ENCODE results near the gene FBXW11. TPM values are rescaled to one million over a fixed set of nuclear protein-coding genes. Genes with fewer than 3 reads are reported as not detected.

The FBXW11 gene
- total RNA-seq, 1 donor from 2014 or later, result 52.7 TPM

DNA sequence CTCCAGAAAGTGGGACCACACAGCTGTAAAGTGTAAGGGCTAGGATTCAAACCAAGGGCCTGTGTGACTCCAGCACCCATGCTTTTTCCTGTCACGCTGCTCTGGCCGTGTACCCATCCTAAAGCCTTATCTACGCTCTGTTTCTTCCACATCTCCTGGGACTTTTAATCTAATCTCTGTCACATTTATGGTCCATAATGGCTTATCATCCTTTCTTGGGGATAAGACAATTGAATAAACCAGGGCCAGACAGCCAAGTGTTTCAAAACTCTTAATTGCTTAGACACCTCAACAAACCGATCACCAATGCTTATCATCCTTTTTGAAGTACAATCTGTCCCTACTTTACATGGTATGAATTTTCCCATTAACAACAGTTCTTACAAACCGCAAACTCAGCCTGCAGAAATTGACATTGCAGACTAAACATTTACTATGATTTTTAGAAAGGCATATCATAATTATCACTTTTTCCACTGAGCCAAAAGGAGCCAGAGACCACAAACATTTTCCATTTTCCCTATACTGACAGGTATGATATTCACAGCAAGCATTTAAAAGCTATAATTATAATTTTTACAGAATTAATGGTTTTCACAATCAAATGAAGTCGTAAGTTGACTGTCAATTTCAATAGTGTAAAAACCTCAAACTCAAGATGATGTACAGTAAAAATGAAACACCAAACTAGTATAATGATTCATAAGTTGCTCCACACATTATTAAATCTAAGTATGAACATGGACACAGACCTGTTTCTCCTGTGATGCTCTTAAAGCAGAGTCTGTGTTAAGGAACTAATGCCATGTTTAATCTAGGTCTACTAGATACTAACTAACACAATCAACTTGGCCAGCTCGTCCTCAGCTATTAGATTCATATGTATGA, 99.5 kb downstream of the FBXW11 start:
- intact Hi-C loops (cut with micrococcal nuclease), result loop anchor here (1.0 to 5.0 kb wide), 4 partner anchors 423 to 700 kb away; partner anchors contain the start of gene FGF18
- Mint-ChIP-seq H3K4me1 (peaks cover 44% of the 10 kb centered on the region), H3K36me3 (ENCODE audit: low read depth) (peaks cover 48% of the 10 kb centered on the region), H3K27ac (no peak overlapping the region), H3K27me3 (no peaks in the 10 kb centered on the region), H3K4me3 (no peak overlapping the region), H3K9me3 (no peaks in the 10 kb centered on the region)
- TF ChIP-seq, protein P1, sequence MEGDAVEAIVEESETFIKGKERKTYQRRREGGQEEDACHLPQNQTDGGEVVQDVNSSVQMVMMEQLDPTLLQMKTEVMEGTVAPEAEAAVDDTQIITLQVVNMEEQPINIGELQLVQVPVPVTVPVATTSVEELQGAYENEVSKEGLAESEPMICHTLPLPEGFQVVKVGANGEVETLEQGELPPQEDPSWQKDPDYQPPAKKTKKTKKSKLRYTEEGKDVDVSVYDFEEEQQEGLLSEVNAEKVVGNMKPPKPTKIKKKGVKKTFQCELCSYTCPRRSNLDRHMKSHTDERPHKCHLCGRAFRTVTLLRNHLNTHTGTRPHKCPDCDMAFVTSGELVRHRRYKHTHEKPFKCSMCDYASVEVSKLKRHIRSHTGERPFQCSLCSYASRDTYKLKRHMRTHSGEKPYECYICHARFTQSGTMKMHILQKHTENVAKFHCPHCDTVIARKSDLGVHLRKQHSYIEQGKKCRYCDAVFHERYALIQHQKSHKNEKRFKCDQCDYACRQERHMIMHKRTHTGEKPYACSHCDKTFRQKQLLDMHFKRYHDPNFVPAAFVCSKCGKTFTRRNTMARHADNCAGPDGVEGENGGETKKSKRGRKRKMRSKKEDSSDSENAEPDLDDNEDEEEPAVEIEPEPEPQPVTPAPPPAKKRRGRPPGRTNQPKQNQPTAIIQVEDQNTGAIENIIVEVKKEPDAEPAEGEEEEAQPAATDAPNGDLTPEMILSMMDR (IDR thresholded peaks at IDR 0.05), result no peak
- CTCF ChIA-PET, result interaction anchor here (0.7 to 2.3 kb wide), 7 partner anchors 10 to 488 kb away, joined by 3 to 9 read pairs (median 4); partner anchors contain the start of gene FBXW11
- DNase-seq, result no peak
- no peak for ATAC-seq (ENCODE audit: low read depth)
- POLR2A ChIA-PET, result interaction anchor here (2.2 kb wide), 1 partner anchor 100 kb away, joined by 8 read pairs; the partner anchor contains the start of gene FBXW11

DNA sequence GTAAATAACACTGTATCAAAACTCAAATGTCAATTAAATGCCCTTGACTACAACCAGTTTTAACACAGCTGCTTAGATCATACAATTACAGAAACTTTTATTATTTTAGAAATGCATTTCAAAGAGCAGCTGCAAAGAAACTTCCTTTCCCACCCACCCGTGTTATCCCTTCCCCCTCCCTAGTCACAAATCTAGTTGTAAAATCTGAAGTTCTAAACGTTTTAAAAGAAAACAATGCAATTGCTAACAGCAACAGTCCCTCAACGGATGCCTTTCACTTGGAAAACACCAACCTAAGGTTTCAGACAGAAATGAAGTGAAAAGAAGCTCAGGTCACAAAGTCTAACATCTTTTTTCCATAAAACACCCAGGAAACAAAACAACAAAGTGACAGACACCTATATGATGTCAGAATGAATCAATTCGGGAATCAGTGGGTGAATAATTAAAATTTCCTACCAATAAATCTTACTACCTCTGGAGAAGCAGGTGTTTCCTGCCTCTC, 100.3 kb downstream of the FBXW11 start:
- Mint-ChIP-seq H3K36me3 (ENCODE audit: low read depth) (peaks cover 49% of the 10 kb centered on the region), H3K4me1 (peaks cover 36% of the 10 kb centered on the region), H3K9me3 (no peaks in the 10 kb centered on the region), H3K4me3 (no peak overlapping the region), H3K27me3 (no peaks in the 10 kb centered on the region), H3K27ac (no peak overlapping the region)
- TF ChIP-seq, protein P1 (IDR thresholded peaks at IDR 0.05), result no peak
- intact Hi-C loops (cut with micrococcal nuclease), result loop anchor here (2.0 to 5.0 kb wide), 2 partner anchors 633 to 699 kb away; no protein-coding TSS in a partner anchor
- ATAC-seq (ENCODE audit: low read depth) (no peak), DNase-seq (no peak)
- ChIA-PET POLR2A (interaction anchor here (2.2 kb wide), 1 partner anchor 101 kb away, joined by 8 read pairs; the partner anchor contains the start of gene FBXW11), CTCF (interaction anchor here (0.8 to 2.3 kb wide), 3 partner anchors 13 to 487 kb away, joined by 3 to 8 read pairs (median 4); no protein-coding TSS in a partner anchor)

DNA sequence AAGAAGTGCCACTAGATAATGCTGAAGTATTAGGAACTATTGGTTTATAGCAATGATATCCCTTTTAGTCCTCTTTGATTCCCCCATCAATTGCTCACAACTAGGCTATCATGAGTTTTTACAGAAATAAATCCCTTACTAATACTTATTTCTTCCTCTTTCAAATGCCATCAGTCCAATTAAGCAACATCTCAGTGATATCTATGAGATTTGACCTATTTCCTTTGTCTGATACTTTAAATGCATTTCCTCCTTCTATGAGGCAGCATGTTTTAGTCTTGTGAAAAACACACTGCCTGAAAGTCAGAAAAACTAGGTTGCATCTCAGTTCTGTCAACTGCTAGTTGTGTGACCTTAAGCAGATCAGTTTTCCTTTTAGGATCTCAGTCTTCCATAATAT, 101.6 kb downstream of the FBXW11 start:
- no peak for DNase-seq
- Mint-ChIP-seq H3K27me3 (no peaks in the 10 kb centered on the region), H3K4me1 (peaks cover 33% of the 10 kb centered on the region), H3K36me3 (ENCODE audit: low read depth) (peaks cover 56% of the 10 kb centered on the region), H3K4me3 (no peak overlapping the region), H3K9me3 (no peaks in the 10 kb centered on the region), H3K27ac (no peak overlapping the region)
- no peak for ATAC-seq (ENCODE audit: low read depth)
- CTCF ChIA-PET, result no interaction called here
- TF ChIP-seq, protein P1 (IDR thresholded peaks at IDR 0.05), result no peak
- intact Hi-C loops (cut with micrococcal nuclease), result loop anchor here (5.0 kb wide), 1 partner anchor 698 kb away; no protein-coding TSS in a partner anchor
- POLR2A ChIA-PET, result no interaction called here

DNA sequence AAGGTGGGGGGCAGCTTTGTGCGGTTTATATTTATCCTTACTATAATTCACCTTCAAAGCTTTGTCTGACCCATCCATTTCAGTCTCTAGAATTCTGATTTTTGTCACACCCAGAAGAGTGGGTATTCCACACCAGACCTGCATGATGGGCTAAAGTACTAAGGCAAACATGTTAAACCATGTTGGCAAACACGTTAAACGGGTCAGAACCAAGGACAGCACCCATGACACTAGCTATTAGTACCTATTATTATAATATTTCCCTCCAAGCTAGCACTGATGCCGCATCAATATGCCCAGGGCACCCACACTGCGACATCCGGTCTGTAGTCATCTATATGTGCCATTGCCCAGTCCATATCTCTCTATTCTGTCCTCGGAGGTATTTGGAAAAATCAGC, 104.7 kb downstream of the FBXW11 start:
- intact Hi-C loops (cut with micrococcal nuclease), result no loop called here

More for the DNA sequence above, 104.7 kb downstream of the FBXW11 start:
- POLR2A ChIA-PET, result no interaction called here
- ATAC-seq (ENCODE audit: low read depth), result no peak
- H3K4me3 Mint-ChIP-seq, result no peak overlapping the region
- TF ChIP-seq, protein P1 (IDR thresholded peaks at IDR 0.05), result no peak
- no peak overlapping the region for H3K27ac Mint-ChIP-seq
- no peaks in the 10 kb centered on the region for H3K9me3 Mint-ChIP-seq
- no peaks in the 10 kb centered on the region for H3K27me3 Mint-ChIP-seq
- CTCF ChIA-PET, result interaction anchor here (1.3 to 1.6 kb wide), 2 partner anchors 10 to 144 kb away, joined by 3 to 5 read pairs; no protein-coding TSS in a partner anchor
- DNase-seq, result no peak
- peaks cover 63% of the 10 kb centered on the region for H3K36me3 Mint-ChIP-seq (ENCODE audit: low read depth)
- peaks cover 24% of the 10 kb centered on the region for H3K4me1 Mint-ChIP-seq
